ENCODE results near the gene ZNF117. TPM values are rescaled to one million over a fixed set of nuclear protein-coding genes. Genes with fewer than 3 reads are reported as not detected.

Gene ZNF117
- total RNA-seq, 4 donors from 2014 or later, result 3.9 to 12.0 (median 7.2) TPM

- no peak for DNase-seq (ENCODE audit: low spot score in 2 of 2)
- TF ChIP-seq CTCF (IDR thresholded peaks at IDR 0.05) (no peak), POLR2A (IDR thresholded peaks at IDR 0.05) (no peak)
- intact Hi-C loops (cut with DNase I; ENCODE audit: low total_unique reads), result no loop called here
- 95 to 99% methylated on average over 7 of the region's 7 CpGs for WGBS, 2 donors
- H3K4me3 ChIP-seq (ENCODE audit: low read depth, poor library complexity, severe bottlenecking), result no peak overlapping the region
Measured at GRCh38 chr7:64998865-64999164, 8.0 kb upstream of the ZNF117 start.

GRCh38 chr7:64997927-64998391 is 7.1 kb upstream of the ZNF117 start:
- DNase-seq (ENCODE audit: low spot score in 2 of 2), result no peak
- intact Hi-C loops (cut with DNase I; ENCODE audit: low total_unique reads), result no loop called here
- TF ChIP-seq POLR2A (IDR thresholded peaks at IDR 0.05) (no peak), CTCF (IDR thresholded peaks at IDR 0.05) (no peak)
- WGBS, 2 donors, result 79 to 80% methylated on average over 8 of the region's 8 CpGs
- H3K4me3 ChIP-seq (ENCODE audit: low read depth, poor library complexity, severe bottlenecking), result no peak overlapping the region

GRCh38 chr7:64997164-64997908 is 6.5 kb upstream of the ZNF117 start:
- TF ChIP-seq CTCF (IDR thresholded peaks at IDR 0.05), result no peak
- no peak for TF ChIP-seq POLR2A (IDR thresholded peaks at IDR 0.05)
- DNase-seq (ENCODE audit: low spot score in 2 of 2), result no peak
- no peak overlapping the region for H3K4me3 ChIP-seq (ENCODE audit: low read depth, poor library complexity, severe bottlenecking)
- intact Hi-C loops (cut with DNase I; ENCODE audit: low total_unique reads), result no loop called here
- 89 to 92% methylated on average over 12 of the region's 12 CpGs for WGBS, 2 donors

- no peak for TF ChIP-seq POLR2A (IDR thresholded peaks at IDR 0.05)
- no peak for TF ChIP-seq CTCF (IDR thresholded peaks at IDR 0.05)
- 95 to 96% methylated on average over 2 of the region's 2 CpGs for WGBS, 2 donors
- intact Hi-C loops (cut with DNase I; ENCODE audit: low total_unique reads), result no loop called here
Measured at GRCh38 chr7:64996305-64996704, 5.5 kb upstream of the ZNF117 start.

GRCh38 chr7:64993901-64994300 is 3.1 kb upstream of the ZNF117 start:
- no peak for DNase-seq (ENCODE audit: low spot score in 2 of 2)
- H3K4me3 ChIP-seq (ENCODE audit: low read depth, poor library complexity, severe bottlenecking), result no peak overlapping the region
- TF ChIP-seq POLR2A (IDR thresholded peaks at IDR 0.05), result no peak
- TF ChIP-seq CTCF (IDR thresholded peaks at IDR 0.05), result no peak
- intact Hi-C loops (cut with DNase I; ENCODE audit: low total_unique reads), result no loop called here
- 92 to 97% methylated on average over 7 of the region's 7 CpGs for WGBS, 2 donors

More at GRCh38 chr7:64996305-64996704, 5.5 kb upstream of the ZNF117 start:
- DNase-seq (ENCODE audit: low spot score in 2 of 2), result no peak
- no peak overlapping the region for H3K4me3 ChIP-seq (ENCODE audit: low read depth, poor library complexity, severe bottlenecking)

GRCh38 chr7:64992971-64993370 is 2.1 kb upstream of the ZNF117 start:
- intact Hi-C loops (cut with DNase I; ENCODE audit: low total_unique reads), result no loop called here
- H3K4me3 ChIP-seq (ENCODE audit: low read depth, poor library complexity, severe bottlenecking), result no peak overlapping the region
- no peak for TF ChIP-seq POLR2A (IDR thresholded peaks at IDR 0.05)
- TF ChIP-seq CTCF (IDR thresholded peaks at IDR 0.05), result no peak
- WGBS, 2 donors, result 78 to 86% methylated on average over 5 of the region's 5 CpGs
- DNase-seq (ENCODE audit: low spot score in 2 of 2), result no peak

All from lower leg skin (tissue), 4 donors.